Activated CD4-positive, alpha-beta memory T cell treated with anti-CD3 and anti-CD28 coated beads for 36 hours (primary cell): Measurements from ENCODE around the gene PDZK1IP1. TPM values are rescaled to one million over a fixed set of nuclear protein-coding genes. Genes with fewer than 3 reads are reported as not detected.
A peak's percentile ranks its signal among the peaks of the same experiment; 100 is the strongest.
"Not testable (repeated sequence)": the region's sequence is repeated elsewhere in the genome, so short reads cannot be mapped to it uniquely, and the experiment has no call there.

Source experiments
- CTCF ChIA-PET: fragments of 350-600 bp; sonication (Branson Sonifier 250); formaldehyde crosslinking; loops from one replicate; lab custom pipeline; 2021; ENCODE audit warnings: antibody characterized with exemption, inconsistent platforms; lab: Charles Lee
- POLR2A ChIA-PET: fragments of 350-600 bp; sonication (Branson Sonifier 250); formaldehyde crosslinking; loops from one replicate; lab custom pipeline; 2021; ENCODE audit warnings: antibody characterized with exemption; lab: Charles Lee
- DNase-seq: peaks from one replicate; pipeline ENCODE4 v3.0.0-alpha.2; 2020
- H3K27ac Mint-ChIP-seq: one replicate; pipeline ENCODE4 v1.8.0; 2021; ENCODE audit warnings: mixed read lengths
- H3K27me3 Mint-ChIP-seq: one replicate; pipeline ENCODE4 v1.8.0; 2021; ENCODE audit warnings: mixed read lengths
- H3K36me3 Mint-ChIP-seq: one replicate; pipeline ENCODE4 v1.8.0; 2021; ENCODE audit warnings: mixed read lengths
- H3K4me1 Mint-ChIP-seq: one replicate; pipeline ENCODE4 v1.8.0; 2021; ENCODE audit warnings: low read depth, mixed read lengths
- H3K4me3 Mint-ChIP-seq: one replicate; pipeline ENCODE4 v1.8.0; 2021; ENCODE audit warnings: mild to moderate bottlenecking, mixed read lengths
- H3K9me3 Mint-ChIP-seq: one replicate; pipeline ENCODE4 v1.8.0; 2021; ENCODE audit warnings: mixed read lengths
- intact Hi-C: fragments of 100-400 bp; cut with micrococcal nuclease; formaldehyde crosslinking; loops from one replicate; pipeline ENCODE4 v1.15.1; 2023
- total RNA-seq, 2 experiments: library from RNA; stranded (reverse); gene quantifications; one replicate each; pipeline ENCODE4 v1.2.3, GENCODE V29; 2021

Gene PDZK1IP1
- total RNA-seq, 2 experiments from 2014 or later = not detected

DNA sequence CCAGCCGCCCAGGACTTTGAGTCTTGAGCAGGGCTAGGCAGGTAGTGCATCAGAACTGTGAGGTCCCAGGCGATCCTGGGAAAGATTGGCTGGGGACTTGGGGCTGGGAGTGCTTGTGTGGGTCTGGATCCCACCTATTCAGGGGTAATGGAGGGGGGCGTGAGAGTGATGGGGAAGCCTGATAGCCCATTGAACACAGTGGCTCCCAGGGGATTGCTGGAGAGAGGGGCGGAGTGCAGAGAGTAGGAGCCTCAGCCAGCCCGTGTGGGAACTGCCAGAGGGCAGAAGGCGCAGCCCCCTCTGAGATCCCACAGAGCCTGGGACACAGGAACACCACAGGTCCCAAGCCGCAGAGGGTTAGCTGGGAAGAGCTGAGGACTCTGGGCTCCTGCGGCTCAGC is 19.3 kb upstream of the PDZK1IP1 start:
- POLR2A ChIA-PET = no interaction called here
- Mint-ChIP-seq H3K4me3 (no peak overlapping the region), H3K27ac (no peak overlapping the region), H3K36me3 (no peaks in the 10 kb centered on the region), H3K9me3 (no peaks in the 10 kb centered on the region), H3K4me1 (no peaks in the 10 kb centered on the region), H3K27me3 (peaks cover 10% of the 10 kb centered on the region)
- intact Hi-C loops = no loop called here
- no peak for DNase-seq
- CTCF ChIA-PET = interaction anchor here (1.3 kb wide), 1 partner anchor 16 kb away, joined by 4 read pairs; no protein-coding TSS in a partner anchor

DNA sequence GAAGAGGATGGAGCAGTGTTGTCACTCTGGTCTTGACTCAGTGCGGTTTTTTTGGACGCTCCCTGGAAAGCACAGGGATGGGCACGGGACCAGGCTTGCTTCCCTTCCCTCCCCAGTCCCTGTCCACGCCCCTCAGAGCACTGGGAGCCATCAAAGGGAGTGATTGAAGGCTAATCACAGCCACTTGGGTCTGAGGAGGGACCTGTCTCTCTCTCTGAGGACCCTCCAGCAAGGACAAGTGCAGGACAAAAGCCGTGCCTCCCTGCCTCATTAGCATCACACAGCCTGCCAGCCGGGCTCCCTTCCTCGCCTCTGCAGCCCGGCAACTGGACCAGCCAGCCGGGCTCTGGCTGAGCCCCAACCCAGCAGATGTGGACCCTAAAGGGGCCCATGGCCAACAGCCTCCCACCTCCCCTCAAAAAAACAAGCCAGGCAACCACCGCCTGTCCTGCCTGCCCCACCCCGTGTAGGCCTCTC is 18.6 kb upstream of the PDZK1IP1 start:
- no peak for DNase-seq
- peaks cover 2% of the 10 kb centered on the region for H3K4me1 Mint-ChIP-seq
- CTCF ChIA-PET = no interaction called here
- no peak overlapping the region for H3K27ac Mint-ChIP-seq
- intact Hi-C loops = no loop called here
- H3K9me3 Mint-ChIP-seq = no peaks in the 10 kb centered on the region
- H3K27me3 Mint-ChIP-seq = peaks cover 12% of the 10 kb centered on the region
- POLR2A ChIA-PET = no interaction called here
- H3K36me3 Mint-ChIP-seq = no peaks in the 10 kb centered on the region
- H3K4me3 Mint-ChIP-seq = no peak overlapping the region

DNA sequence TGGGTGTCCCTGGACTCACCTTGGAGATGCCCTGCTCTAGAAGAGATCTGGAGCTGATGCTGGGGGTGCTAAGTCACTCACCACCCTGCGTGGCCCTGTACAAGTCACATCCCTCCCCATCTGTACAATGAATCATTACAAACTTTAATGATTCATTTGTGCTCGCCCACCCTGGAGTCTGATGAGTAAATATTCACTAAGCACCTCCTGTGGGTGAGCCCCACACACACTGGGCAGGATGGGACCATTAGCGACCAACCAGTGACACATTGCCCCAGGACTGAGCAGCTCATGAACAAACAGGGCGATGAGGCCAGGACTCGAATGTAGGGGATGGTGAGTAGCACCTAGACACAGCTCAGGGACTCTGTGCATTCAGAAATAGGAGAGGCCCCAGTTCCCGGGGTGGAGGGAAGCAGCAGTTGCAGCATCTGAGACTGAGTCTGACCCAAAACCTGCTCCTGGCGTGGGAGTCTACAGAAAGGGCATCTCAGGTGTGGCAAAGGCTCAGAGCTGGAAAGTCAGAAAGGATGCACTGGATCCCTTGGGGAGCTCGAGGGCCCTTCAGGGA is 18.1 kb upstream of the PDZK1IP1 start:
- peak; percentile 27 for DNase-seq
- Mint-ChIP-seq H3K4me1 (peaks cover 4% of the 10 kb centered on the region), H3K27me3 (peaks cover 15% of the 10 kb centered on the region), H3K9me3 (no peaks in the 10 kb centered on the region), H3K27ac (no peak overlapping the region), H3K36me3 (no peaks in the 10 kb centered on the region), H3K4me3 (no peak overlapping the region)
- POLR2A ChIA-PET = no interaction called here
- intact Hi-C loops = no loop called here
- CTCF ChIA-PET = no interaction called here

DNA sequence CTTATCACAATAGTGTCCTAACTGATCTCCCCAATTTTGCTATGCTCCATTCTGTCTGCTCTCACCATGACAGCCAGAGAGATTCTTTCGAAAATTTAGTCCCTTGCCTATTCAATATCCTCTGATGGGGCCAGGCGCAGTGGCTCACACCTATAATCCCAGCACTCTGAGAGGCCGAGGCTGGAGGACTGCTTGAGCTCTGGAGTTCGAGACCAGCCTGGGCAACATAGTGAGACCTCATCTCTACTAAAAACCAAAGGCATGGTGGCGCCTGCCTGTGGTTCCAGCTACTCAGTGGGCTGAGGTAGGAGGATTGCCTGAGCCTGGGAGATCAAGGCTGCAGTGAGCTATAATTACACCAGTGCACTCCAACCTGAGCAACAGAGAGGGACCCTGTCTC is 16.1 kb upstream of the PDZK1IP1 start:
- no peaks in the 10 kb centered on the region for H3K9me3 Mint-ChIP-seq
- no peaks in the 10 kb centered on the region for H3K36me3 Mint-ChIP-seq
- no peak for DNase-seq
- H3K4me3 Mint-ChIP-seq = no peak overlapping the region
- CTCF ChIA-PET = interaction anchor here (2.1 kb wide), 1 partner anchor 13 kb away, joined by 6 read pairs; no protein-coding TSS in a partner anchor
- H3K27ac Mint-ChIP-seq = no peak overlapping the region
- POLR2A ChIA-PET = no interaction called here
- H3K4me1 Mint-ChIP-seq = peaks cover 4% of the 10 kb centered on the region
- intact Hi-C loops = no loop called here
- peaks cover 15% of the 10 kb centered on the region for H3K27me3 Mint-ChIP-seq

DNA sequence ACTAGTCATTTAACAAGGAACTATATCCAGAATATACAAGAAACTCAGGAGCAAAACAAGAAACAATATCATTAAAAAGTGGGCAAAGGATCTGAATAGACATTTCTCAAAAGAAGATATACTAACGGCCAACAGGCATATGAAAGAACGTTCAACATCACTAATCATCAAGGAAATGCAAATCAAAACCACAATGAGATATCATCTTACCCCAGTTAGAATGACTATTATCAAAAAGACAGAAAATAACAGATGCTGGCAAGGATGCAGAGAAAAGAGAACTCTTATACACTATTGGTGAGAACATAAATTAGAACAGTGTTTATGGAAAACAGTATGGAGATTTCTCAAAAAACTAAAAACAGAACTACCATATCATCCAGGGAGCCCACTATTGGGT is 13.7 kb upstream of the PDZK1IP1 start:
- H3K27me3 Mint-ChIP-seq = peaks cover 24% of the 10 kb centered on the region
- H3K4me3 Mint-ChIP-seq, H3K9me3 Mint-ChIP-seq, H3K36me3 Mint-ChIP-seq, H3K4me1 Mint-ChIP-seq, intact Hi-C loops, POLR2A ChIA-PET, DNase-seq, CTCF ChIA-PET, H3K27ac Mint-ChIP-seq: not testable (repeated sequence)

DNA sequence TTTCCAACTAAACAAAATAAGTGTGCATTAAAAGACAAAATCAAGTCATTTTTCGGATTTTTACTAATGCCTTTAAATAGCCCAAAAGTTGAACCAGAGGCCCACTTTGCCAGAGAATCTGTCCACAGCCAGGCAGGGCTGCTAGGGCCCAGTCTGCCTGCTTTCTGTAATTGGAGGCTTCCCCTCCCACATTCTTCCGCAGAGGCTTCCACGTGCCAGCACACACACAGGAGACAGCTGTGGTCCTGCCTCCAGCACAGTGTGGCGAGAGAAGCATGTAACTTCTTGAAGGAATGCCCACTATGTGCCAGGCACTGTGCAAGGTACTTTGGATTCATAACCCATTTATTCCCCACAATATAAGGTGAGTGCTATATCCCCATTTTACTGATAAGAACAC is 11.3 kb upstream of the PDZK1IP1 start:
- H3K36me3 Mint-ChIP-seq = no peaks in the 10 kb centered on the region
- peaks cover 29% of the 10 kb centered on the region for H3K27me3 Mint-ChIP-seq
- H3K4me1 Mint-ChIP-seq = peaks cover 4% of the 10 kb centered on the region
- no peak for DNase-seq
- intact Hi-C loops = no loop called here
- no peak overlapping the region for H3K4me3 Mint-ChIP-seq
- H3K27ac Mint-ChIP-seq = no peak overlapping the region
- ChIA-PET POLR2A (no interaction called here), CTCF (interaction anchor here (0.9 to 1.2 kb wide), 2 partner anchors 26 to 542 kb away, joined by 3 read pairs; no protein-coding TSS in a partner anchor)
- no peaks in the 10 kb centered on the region for H3K9me3 Mint-ChIP-seq

DNA sequence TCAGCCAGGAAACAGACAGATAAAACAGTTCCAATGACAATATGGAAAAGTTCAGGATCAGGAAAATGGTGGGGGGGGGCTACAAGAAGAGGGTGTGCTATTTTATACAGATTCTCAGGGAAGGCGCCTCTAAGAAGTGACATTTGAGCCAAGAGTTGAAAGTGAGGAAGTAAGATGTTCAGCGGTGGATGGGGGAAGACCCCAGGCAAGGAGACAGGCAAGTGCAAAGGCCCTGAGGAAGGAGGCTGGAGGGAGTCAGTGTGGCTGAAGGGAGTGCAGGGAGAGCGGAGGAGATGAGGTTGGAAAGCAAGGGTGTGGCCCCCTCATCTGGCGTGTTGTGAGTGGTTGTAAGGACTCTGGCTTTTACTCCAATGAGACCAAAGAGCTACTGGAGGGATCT is 8.4 kb upstream of the PDZK1IP1 start:
- H3K27ac Mint-ChIP-seq = no peak overlapping the region
- no peaks in the 10 kb centered on the region for H3K9me3 Mint-ChIP-seq
- no peak for DNase-seq
- H3K4me1 Mint-ChIP-seq = no peaks in the 10 kb centered on the region
- CTCF ChIA-PET = no interaction called here
- H3K27me3 Mint-ChIP-seq = peaks cover 22% of the 10 kb centered on the region
- H3K36me3 Mint-ChIP-seq = no peaks in the 10 kb centered on the region
- H3K4me3 Mint-ChIP-seq = no peak overlapping the region
- intact Hi-C loops = no loop called here
- POLR2A ChIA-PET = no interaction called here

DNA sequence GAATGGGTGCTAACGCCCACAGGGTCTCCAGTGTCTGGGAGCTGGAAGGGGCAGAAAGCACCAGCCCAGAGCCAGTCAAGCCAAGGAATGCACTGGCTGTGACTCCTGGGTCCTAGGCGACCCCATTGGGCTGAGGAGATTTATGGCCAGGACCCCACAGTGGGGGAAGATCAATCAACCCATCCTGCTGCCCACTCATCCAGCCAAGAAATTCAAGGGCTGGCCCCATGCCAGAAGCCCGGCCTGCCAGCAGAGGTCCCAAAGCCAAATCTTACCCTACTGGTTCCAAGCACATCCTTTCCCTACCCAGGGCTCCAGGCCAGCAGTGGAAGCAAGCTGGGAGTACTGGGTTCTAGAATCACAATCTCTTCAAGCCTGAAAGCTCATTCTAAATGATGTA is 6.8 kb upstream of the PDZK1IP1 start:
- Mint-ChIP-seq H3K9me3 (no peaks in the 10 kb centered on the region), H3K4me1 (peaks cover 3% of the 10 kb centered on the region), H3K27me3 (peaks cover 24% of the 10 kb centered on the region), H3K4me3 (no peak overlapping the region), H3K27ac (no peak overlapping the region), H3K36me3 (no peaks in the 10 kb centered on the region)
- CTCF ChIA-PET = interaction anchor here (1.0 to 1.6 kb wide), 4 partner anchors 17 to 530 kb away, joined by 3 to 5 read pairs (median 4); no protein-coding TSS in a partner anchor
- POLR2A ChIA-PET = no interaction called here
- intact Hi-C loops = no loop called here
- no peak for DNase-seq

DNA sequence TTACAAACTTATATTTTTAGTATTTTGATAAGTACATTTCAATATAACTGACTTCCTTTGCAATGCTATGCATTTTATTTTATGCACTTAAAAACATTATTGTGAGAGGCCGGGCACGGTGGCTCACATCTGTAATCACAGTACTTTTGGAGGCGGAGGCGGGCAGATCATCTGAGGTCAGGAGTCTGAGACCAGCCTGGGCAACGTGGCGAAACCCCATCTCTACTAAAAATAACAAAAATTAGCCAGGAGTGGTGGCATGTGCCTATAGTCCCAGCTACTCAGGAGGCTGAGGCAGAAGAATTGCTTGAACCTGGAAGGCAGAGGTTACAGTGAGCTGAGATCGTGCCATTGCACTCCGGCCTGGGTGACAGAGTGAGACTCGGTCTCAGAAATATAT is 6.1 kb upstream of the PDZK1IP1 start:
- H3K9me3 Mint-ChIP-seq, POLR2A ChIA-PET: not testable (repeated sequence)
- CTCF ChIA-PET = interaction anchor here (1.4 to 4.0 kb wide), 3 partner anchors 11 to 67 kb away, joined by 3 to 21 read pairs (median 4); no protein-coding TSS in a partner anchor

DNA sequence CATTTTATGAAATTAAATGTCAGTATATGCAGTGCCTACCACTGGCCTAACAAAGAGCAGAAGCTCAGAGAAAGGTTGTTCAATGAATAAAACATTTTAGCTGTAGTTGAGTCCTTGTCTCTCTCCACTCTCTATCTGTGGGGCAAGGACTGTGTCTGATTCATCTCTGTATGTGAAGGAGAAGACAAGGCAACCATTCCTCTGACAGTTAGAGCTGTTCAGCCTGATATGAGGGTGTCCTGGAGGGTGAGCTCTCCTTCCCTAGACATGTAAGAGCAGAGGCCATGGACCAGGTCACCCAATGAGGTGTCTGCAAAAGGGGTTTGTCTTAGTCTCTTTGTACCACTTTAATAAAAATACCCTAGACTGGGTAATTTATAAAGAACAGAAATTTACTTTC is 4.5 kb upstream of the PDZK1IP1 start:
- H3K4me3 Mint-ChIP-seq = no peak overlapping the region
- peaks cover 3% of the 10 kb centered on the region for H3K4me1 Mint-ChIP-seq
- DNase-seq = no peak
- POLR2A ChIA-PET = no interaction called here
- H3K9me3 Mint-ChIP-seq = no peaks in the 10 kb centered on the region
- H3K27me3 Mint-ChIP-seq = peaks cover 19% of the 10 kb centered on the region
- no peak overlapping the region for H3K27ac Mint-ChIP-seq
- no peaks in the 10 kb centered on the region for H3K36me3 Mint-ChIP-seq
- intact Hi-C loops = loop anchor here (5.0 kb wide), 1 partner anchor 138 kb away; the partner anchor contains the start of gene CMPK1
- CTCF ChIA-PET = interaction anchor here (0.6 to 6.8 kb wide), 13 partner anchors 10 to 532 kb away, joined by 3 to 144 read pairs (median 6); no protein-coding TSS in a partner anchor

More for the DNA sequence above, 6.1 kb upstream of the PDZK1IP1 start:
- H3K27ac Mint-ChIP-seq, intact Hi-C loops, H3K4me3 Mint-ChIP-seq, DNase-seq, H3K36me3 Mint-ChIP-seq, H3K4me1 Mint-ChIP-seq: not testable (repeated sequence)
- H3K27me3 Mint-ChIP-seq = peaks cover 24% of the 10 kb centered on the region

DNA sequence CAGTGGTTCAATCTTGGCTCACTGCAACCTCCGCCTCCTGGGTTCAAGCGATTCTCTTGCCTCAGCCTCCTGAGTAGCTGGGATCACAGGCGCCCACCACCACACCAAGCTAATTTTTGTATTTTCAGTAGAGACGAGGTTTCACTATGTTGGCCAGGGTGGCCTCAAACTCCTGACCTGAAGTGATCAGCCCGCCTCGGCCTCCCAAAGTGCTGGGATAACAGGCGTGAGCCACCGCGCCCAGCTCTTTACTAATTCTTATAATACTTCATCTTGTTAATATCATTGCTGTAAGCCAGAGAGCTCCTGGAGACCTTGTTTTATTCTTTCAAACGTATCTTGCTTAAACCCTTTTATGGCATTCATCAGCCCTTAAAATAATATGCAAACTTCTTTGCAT is 3.7 kb upstream of the PDZK1IP1 start:
- POLR2A ChIA-PET = interaction anchor here (1.1 kb wide), 1 partner anchor 18 kb away, joined by 4 read pairs; no protein-coding TSS in a partner anchor
- intact Hi-C loops = loop anchor here (1.0 to 5.0 kb wide), 2 partner anchors 70 to 139 kb away; partner anchors contain the start of gene CMPK1
- CTCF ChIA-PET = interaction anchor here (0.6 to 6.8 kb wide), 29 partner anchors 9 to 533 kb away, joined by 3 to 144 read pairs (median 5); partner anchors contain the start of genes CMPK1, FOXD2 and STIL
- peaks cover 11% of the 10 kb centered on the region for H3K27me3 Mint-ChIP-seq
- not testable (repeated sequence) for H3K27ac Mint-ChIP-seq, H3K36me3 Mint-ChIP-seq, H3K4me3 Mint-ChIP-seq, DNase-seq, H3K9me3 Mint-ChIP-seq, H3K4me1 Mint-ChIP-seq
